Measurements from ENCODE around the gene PEPD.
"Not testable (repeated sequence)": the region's sequence is repeated elsewhere in the genome, so short reads cannot be mapped to it uniquely, and the experiment has no call there.

PEPD gene

DNA sequence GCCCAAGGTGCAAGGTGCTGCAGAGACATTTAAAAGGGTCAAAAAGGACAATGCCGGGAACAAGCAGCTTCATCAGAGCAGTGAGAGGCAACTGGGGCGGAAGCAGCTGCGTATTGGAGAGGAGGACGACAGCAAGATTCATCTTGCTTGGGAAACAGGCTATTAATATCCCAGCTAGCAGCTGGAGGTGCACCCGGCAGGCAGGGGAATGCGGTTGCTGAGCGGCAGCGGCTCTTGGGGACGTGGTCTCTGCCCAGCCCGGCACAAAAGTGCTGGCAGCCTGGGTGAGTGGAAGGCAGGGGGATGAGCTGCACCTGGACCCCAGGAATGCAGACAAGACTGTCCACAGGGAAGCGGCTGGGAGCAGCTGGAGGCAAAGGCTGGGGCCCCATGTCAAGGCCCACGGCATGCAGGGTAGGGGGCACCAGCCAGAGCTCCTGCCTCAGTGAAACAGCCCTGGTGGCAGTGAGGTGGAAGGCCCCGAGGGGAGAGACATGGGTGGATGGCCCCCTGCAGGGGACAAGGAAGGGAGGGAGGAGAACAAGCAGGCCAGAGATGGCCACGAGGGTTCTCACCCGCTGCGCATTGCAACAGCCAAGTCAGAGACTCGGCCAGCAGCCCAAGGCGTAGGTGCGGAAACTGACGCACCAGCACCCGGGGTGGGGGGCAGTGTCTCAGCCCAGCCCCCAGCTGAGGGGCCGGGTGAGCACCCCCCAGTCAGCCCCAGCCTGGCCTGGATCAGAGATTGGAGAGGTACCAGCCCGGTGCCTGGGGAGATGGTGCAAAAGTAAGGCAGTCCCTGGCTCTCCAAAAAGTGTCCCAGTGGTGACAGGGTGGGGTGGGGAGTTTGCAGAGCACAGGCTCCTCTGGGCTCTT lies 34.4 kb downstream of the PEPD start:
- DNase-seq (ENCODE audit: low spot score), result no peak
- in situ Hi-C loops (cut with MboI; ENCODE audit: low pct_unique_long_range_greater_than_20kb, low sequenced_read_pairs, unreplicated experiment), result no loop called here
- TF ChIP-seq CTCF (IDR thresholded peaks at IDR 0.05; ENCODE audit: extremely low read depth, insufficient read depth, missing control alignments), result no peak

- no peak for TF ChIP-seq CTCF (IDR thresholded peaks at IDR 0.05; ENCODE audit: extremely low read depth, insufficient read depth, missing control alignments)
- in situ Hi-C loops (cut with MboI; ENCODE audit: low pct_unique_long_range_greater_than_20kb, low sequenced_read_pairs, unreplicated experiment), result no loop called here
- no peak for DNase-seq (ENCODE audit: low spot score)
These were observed 35.2 kb downstream of the PEPD start for GRCh38 chr19:33486407-33486806.

DNA sequence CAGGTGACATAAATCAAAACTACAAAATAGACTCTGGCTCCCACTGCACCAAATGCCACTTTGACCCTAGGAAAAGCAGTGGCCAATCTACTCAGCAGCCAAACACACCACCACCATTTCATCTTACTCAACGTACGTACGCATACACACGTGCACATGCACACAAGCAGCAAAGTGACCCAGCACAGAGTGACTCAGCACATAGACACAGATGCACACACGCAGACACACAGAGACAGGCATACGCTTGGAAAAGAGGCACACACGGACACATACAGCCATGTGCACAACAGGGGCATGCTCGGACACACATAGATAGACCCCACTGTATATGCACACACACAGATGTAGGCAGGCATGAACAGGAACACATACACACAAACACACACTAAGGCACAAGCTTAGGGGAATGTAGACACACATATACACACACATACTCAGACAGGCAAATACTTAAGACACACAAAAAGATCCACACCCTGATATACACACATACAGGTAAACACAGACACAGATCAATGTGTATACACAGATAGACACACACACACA lies 37.3 kb downstream of the PEPD start:
- in situ Hi-C loops (cut with MboI; ENCODE audit: low pct_unique_long_range_greater_than_20kb, low sequenced_read_pairs, unreplicated experiment), result no loop called here
- no peak for DNase-seq (ENCODE audit: low spot score)
- no peak for TF ChIP-seq CTCF (IDR thresholded peaks at IDR 0.05; ENCODE audit: extremely low read depth, insufficient read depth, missing control alignments)

- in situ Hi-C loops (cut with MboI; ENCODE audit: low pct_unique_long_range_greater_than_20kb, low sequenced_read_pairs, unreplicated experiment), result no loop called here
- TF ChIP-seq CTCF (IDR thresholded peaks at IDR 0.05; ENCODE audit: extremely low read depth, insufficient read depth, missing control alignments), result no peak
- no peak for DNase-seq (ENCODE audit: low spot score)
These were observed 39.1 kb downstream of the PEPD start for GRCh38 chr19:33482476-33482875.

DNA sequence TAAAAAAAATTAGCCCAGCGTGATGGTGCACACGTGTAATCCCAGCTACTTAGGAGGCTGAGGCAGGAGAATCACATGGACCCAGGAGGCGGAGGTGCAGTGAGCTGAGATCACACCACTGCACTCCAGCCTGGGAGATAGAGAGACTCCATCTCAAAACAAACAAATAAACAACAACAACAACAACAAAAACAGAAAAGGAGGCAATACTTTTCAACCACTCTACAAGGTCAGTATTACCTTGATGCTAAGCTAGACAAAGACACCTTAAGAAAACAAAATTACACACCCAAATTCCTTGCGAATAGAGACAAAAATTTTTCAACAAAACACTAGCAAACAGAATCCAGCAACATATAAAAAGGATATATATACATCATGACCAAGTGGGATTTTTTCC lies 39.7 kb downstream of the PEPD start:
- no peak for DNase-seq (ENCODE audit: low spot score)
- in situ Hi-C loops (cut with MboI; ENCODE audit: low pct_unique_long_range_greater_than_20kb, low sequenced_read_pairs, unreplicated experiment), result no loop called here
- no peak for TF ChIP-seq CTCF (IDR thresholded peaks at IDR 0.05; ENCODE audit: extremely low read depth, insufficient read depth, missing control alignments)

GRCh38 chr19:33479570-33479969 lies 42.0 kb downstream of the PEPD start:
- in situ Hi-C loops (cut with MboI; ENCODE audit: low pct_unique_long_range_greater_than_20kb, low sequenced_read_pairs, unreplicated experiment); DNase-seq (ENCODE audit: low spot score): not testable (repeated sequence)

GRCh38 chr19:33477781-33478180 lies 43.8 kb downstream of the PEPD start:
- no peak for TF ChIP-seq CTCF (IDR thresholded peaks at IDR 0.05; ENCODE audit: extremely low read depth, insufficient read depth, missing control alignments)
- in situ Hi-C loops (cut with MboI; ENCODE audit: low pct_unique_long_range_greater_than_20kb, low sequenced_read_pairs, unreplicated experiment), result no loop called here
- DNase-seq (ENCODE audit: low spot score), result no peak

Data from GM13977 (cell line).